ENCODE results near the gene SLC25A26.
"Not testable (repeated sequence)": the region's sequence is repeated elsewhere in the genome, so short reads cannot be mapped to it uniquely, and the experiment has no call there.

SLC25A26 gene

DNA sequence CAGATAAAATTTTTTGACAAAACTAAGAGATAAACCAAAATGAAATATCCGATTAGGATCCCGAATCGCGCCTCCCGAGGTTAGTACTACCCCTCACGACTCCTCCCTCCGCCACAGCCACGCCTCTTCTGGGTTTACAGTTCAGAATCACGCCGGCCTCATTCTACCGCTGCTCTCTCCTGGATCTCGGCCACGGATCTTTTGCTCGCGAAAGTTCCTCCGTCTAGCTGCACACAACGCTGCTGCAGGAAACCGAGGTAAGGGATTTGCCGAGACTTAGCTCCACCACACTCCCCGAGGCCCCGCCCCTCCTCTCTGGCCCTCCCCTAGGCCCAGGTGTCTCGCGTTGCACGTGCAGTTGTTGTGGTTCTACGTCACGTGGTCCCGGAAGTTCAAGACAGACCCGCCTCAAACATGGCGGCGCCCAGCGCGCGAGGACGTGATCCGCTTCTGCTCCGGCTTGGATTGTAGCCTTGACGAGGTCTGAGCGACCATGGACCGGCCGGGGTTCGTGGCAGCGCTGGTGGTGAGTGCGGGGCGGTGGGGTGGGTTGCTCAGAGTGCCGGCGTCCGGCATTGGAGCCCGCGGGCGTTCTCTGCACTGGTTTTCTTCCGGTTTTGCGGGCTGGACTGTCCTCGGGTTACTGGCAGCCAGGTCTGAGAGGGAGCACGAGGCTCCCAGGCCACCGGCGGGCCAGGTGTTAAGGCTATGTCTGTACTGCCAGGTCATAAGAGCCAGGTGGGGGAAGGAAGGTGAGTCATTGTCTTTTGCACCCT is at the start of gene SLC25A26:
SLC25A26 (plus strand) TSS at position 400 of the 776 bp plus-strand sequence; CDS start at position 494, 94 bp downstream.
- peak; percentile 94 for DNase-seq

DNA sequence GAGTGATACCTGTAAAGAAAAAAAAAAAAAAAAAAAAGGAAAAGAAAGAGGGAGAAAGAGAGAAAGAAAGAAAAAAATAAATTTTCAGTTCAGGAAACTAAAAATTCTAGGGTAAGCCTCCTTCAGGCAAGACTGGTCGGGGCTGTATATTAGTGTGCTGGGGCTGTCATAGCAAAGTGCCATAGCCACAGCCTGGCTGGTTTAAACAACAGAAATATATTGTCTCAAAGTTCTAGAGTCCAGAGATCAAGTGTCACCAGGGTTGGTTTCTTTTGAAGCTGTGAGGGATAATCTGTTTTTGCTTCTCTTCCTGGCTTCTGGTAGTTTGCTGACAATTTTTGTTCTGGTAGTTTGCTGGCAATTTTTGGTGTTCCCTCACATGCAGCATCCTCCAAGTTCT is 48.4 kb upstream of the SLC25A26 start:
- DNase-seq, result no peak

DNA sequence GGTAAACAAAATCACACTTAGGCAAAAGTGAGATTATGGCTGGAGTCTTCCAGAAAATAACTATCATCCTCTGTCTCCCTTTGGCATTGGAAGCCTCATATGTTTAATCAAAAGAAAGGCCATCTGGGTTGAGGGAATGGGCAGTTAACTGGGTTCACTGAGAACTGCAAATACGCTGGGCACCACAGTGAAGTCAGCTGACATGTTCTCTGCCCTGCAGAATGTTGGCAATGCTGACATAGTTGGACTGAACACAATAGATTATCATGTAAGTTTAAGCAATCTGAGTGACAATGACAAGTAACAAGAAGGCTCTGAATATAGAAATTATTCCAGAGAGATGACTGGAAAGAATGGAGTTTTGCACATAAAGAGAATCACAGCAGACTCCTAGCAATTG is 43.8 kb upstream of the SLC25A26 start:
- DNase-seq, result no peak

GRCh38 chr3:66178206-66178605 is 42.6 kb upstream of the SLC25A26 start:
- no peak for DNase-seq

GRCh38 chr3:66179793-66180192 is 41.0 kb upstream of the SLC25A26 start:
- DNase-seq, result peak; percentile 5

- no peak for DNase-seq
Observed at GRCh38 chr3:66181764-66182163, 39.0 kb upstream of the SLC25A26 start.

- no peak for DNase-seq
Observed at GRCh38 chr3:66182246-66182645, 38.6 kb upstream of the SLC25A26 start.

DNA sequence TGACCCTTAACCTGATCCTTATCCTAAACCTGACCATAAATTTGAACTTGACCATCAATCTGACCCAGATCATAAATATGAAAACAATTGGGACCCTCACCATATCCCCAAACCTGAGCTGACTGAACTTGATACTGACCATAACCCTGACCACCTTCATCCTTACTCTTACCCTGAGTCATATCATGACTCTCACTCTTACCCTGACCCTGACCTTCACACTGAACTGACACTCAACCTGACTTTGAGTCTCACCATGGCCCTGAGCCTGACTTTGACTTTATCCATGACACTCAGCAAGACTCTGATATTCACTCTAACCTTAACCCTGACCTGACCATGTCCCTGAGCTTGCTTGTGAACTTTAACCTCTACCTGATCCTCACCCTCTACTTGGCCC is 34.3 kb upstream of the SLC25A26 start:
- no peak for DNase-seq

DNA sequence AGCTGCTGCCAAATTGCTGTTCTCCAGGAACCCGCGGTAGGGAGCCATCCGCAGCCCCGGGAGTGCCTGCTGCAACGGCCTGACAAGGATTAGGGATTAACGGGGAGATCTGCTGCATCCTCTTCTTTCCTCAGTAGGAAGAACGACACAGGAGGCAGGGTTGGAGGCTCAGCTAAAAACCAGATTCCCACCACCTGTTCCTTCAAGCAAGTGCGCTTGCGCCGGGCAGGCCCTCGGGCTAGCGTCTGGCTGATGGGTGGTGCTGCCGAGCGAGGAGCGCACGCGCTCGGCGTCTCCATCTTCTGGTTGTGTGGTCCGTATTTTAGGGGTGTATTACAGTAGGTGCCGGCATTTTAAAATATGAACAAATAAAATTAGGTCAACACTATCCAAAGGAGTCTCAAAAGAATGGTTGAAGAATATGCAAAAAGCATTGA is 25.4 kb upstream of the SLC25A26 start:
- peak; percentile 56 for DNase-seq

- DNase-seq, result peak; percentile 5
Observed at GRCh38 chr3:66196633-66197032, 24.2 kb upstream of the SLC25A26 start.

- no peak for DNase-seq
Observed at GRCh38 chr3:66198437-66199088, 22.2 kb upstream of the SLC25A26 start.

GRCh38 chr3:66199089-66199473 is 21.7 kb upstream of the SLC25A26 start:
- DNase-seq, result no peak

DNA sequence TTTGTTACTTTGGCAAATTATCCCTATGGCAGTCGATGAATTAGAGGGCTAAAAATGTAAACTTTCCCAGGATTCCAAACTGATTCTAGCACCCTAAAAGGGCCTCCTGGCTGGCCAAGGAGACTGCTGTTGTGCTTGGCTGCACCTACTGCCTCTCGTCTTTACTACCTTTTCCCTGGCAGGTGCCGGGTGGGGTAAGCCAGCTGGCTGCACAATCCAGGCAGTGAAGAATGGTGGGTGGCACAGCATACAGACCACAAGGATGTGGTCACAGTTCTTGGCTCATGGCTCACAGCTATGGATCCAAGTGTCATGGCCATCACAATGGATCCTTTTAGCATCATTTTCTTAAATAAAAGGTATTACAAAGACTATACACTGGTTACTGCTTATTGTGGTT is 20.7 kb upstream of the SLC25A26 start:
- DNase-seq, result no peak

DNA sequence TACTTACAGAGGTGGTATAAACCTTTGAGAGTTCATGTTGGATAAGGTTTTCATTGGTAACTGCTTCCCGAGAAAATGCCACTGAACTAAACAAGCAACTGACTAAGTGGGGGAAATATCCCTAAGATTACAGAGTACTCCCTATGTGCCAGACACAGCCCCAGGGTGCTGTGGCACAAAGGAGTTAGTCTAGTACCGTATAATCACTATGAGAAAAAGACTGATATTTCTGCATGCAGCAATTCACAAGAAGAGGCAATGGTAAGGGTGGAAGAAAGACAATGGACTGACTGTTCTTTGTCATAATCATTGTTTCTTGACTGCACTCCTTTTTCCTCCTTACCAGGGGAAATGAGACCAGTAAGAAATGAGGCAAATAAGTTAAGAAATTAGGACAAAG is 20.0 kb upstream of the SLC25A26 start:
- no peak for DNase-seq

- DNase-seq, result no peak
Observed at GRCh38 chr3:66203275-66203674, 17.5 kb upstream of the SLC25A26 start.

DNA sequence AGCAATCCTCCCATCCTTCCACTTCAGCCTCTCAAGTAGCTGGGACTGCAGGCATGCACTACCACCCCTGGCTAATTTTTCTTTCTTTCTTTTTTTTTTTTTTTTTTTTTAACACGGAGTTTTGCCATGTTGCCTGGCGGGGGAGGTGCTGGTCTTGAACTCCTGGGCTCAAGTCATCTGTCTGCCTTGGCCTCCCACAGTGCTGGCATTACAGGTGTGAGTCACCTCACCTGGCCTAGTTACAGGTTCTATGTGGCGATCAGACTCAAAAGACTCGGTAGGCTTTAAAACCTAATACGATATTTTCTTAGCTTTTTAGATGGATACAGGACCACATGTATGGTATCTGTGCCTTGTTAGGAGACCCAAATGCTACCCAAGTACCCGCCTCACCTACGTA is 14.0 kb upstream of the SLC25A26 start:
- DNase-seq, result no peak

DNA sequence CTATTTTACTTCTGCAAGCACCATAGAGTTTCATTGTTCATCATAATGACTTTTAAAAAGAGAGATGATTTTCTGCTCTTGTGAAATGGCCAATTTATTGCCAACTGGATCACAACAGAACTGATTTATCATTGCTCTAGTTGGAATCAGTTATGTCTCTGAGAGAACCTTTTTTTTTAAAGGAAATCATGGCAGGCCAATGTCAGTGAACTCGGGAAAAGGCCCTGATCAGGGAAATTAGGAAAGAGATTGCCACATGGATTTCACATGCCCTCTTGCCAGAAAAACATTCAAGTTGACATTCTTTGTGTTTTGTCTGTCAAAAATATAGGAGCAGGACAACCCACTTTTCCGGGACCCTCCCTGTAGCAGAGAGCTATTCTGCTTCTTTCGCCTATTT is 12.6 kb upstream of the SLC25A26 start:
- no peak for DNase-seq

DNA sequence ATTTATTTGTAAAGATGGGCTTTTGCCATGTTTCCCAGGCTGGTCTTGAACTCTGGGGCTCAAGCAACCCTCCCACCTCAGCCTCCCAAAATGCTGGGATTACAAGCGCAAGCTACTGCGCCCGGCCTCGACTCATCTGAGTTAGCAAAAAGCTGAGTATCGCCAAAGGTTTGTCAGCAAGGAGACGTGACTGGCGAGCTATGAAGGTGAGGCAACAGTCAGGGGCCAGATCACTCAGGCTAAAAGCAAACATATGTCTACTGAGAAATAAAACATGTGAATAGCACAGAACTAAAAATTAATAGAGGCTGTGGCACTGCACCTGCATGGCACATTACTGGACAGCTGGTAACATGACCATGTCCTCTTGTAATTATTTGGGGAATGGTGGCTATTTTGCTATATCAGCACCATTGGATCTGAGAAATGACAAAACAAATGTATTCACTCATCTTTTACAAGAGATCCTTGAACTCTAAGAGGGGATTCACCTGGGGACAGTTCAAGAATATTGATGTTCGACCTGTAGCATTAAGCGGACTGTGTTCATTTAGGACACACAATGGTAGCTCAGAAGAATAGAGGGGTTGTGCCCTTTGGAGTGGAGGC is 10.0 kb upstream of the SLC25A26 start:
- no peak for DNase-seq

DNA sequence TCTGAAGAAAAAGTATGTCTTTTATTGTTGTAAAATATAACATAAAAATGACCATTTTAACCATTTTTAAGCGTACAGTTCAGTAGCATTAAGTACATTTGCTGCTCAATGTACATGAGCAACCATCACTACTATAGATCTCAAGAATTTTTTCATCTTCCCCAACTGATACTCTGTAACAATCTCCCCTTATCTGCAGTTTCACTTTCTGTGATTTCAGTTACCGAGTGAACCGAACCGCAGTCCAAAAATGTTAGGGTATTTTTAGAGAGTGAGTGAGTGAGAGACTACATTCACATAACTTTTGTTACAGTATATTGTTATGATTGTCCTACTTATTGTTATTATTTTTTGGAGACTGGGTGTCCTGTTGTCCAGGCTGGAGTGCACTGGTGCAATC is 9.0 kb upstream of the SLC25A26 start:
- DNase-seq, result no peak

- no peak for DNase-seq
Observed at GRCh38 chr3:66215106-66215505, 5.7 kb upstream of the SLC25A26 start.

- DNase-seq, result no peak
Observed at GRCh38 chr3:66220066-66220465, 735 bp upstream of the SLC25A26 start.

DNA sequence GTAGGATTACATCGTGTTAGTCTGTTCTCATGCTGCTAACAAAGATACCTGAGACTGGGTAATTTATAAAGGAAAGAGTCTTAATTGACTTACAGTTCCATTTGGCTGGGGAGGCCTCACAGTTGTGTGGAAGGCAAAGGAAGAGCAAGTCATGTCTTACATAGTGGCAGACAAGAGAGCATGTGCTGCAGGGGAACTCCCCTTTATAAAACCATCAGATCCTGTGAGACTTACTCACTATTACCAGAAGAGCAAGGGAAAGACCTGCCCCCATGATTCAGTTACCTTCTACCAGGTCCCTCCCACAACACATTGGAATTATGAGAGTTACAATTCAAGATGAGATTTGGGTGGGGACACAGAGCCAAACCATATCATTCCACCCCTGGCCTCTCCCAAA is 3.4 kb downstream of the SLC25A26 start:
- no peak for DNase-seq

- not testable (repeated sequence) for DNase-seq
Observed at GRCh38 chr3:66226093-66226492, 5.3 kb downstream of the SLC25A26 start.

DNA sequence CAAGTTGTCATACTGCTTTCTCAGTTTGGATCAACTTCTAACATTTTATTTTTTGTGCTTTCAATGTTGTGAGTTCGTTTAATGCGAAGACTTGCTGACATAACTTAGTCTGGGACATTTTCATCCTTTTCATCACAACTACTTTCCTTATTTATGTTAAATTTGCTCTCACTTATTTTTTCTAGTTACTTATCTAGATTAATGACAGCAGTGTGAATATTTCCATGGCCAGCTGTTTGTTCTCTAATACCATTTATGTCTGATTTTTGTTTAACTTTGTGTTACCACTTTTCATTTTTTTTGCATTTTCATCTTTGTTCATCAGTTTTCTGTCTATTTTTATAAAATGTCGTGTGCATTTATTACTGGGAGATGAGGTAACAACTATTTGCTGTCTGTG is 6.2 kb downstream of the SLC25A26 start:
- DNase-seq, result no peak
